GM21526 (cell line): ENCODE results near the gene RAB9B.
"Not testable (repeated sequence)": the region's sequence is repeated elsewhere in the genome, so short reads cannot be mapped to it uniquely, and the experiment has no call there.

Experiments
- ATAC-seq: cut with Tn5 transposase; IDR thresholded peaks from one replicate; pipeline ENCODE4 v1.9.1; 2021; ENCODE audit warnings: moderate library complexity; ENCODE audit not compliant: unreplicated experiment, low FRiP score

RAB9B gene, protein sequence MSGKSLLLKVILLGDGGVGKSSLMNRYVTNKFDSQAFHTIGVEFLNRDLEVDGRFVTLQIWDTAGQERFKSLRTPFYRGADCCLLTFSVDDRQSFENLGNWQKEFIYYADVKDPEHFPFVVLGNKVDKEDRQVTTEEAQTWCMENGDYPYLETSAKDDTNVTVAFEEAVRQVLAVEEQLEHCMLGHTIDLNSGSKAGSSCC

DNA sequence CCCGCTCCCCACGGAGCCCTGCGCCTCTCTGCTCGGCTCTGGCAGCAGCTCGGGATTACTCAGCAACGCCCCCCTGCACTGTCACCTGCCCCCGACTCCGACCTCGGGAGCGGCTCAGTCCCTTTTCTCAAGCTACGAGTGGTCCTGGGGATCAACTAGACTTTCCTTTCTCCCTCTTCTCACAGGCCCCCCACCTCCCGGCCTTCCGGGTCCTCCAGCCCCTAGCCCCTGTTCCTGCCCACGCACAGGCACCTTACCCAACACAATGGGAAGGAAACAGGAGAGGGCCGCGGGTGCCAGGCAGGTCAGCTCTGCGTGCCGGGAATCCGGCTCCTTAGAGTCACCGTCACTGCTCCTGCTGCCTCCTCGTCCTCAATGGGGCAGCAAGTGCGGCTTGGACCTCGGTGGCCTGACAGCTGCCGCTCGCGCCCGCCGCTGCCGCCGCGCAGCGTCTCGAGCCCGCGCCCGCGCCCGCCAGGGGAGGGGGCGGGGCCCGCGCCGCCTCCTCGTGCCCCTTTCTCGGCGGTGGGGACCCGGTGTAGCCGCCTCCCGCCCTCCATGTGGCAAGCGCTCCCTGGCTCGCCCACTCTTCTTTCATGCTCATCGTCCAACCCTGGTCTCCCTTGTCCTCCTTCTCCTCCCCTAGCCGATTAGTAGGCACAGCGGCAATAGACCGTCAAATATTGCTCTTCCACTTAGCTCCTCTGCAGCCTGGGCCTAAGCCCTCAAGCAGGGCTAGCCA lies at the start of gene RAB9B:
RAB9B (minus strand) TSS at position 455 of the 742 bp plus-strand sequence. CDS start 6,473 bp downstream, outside the sequence.
- peak; percentile 94 for ATAC-seq

DNA sequence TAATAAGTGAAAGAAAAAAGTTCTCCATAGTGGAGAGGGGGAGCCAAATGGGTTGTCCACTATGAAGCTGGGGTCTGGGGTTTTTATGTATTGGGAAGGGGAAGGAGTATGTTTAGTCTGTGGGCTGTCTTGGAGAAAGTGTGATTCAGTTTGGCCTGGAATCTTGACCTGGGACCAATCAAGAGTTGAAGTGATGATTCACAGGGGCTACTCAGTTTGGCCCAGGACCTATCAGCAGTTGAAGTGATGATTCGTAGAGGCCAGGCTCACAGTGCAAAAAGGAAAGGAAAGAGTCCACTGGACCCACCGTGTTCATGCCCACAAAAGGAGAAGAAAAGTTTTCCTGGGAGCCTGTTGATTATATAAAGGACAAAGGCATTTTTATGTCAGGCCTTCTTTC lies 47.3 kb upstream of the RAB9B start:
- no peak for ATAC-seq

DNA sequence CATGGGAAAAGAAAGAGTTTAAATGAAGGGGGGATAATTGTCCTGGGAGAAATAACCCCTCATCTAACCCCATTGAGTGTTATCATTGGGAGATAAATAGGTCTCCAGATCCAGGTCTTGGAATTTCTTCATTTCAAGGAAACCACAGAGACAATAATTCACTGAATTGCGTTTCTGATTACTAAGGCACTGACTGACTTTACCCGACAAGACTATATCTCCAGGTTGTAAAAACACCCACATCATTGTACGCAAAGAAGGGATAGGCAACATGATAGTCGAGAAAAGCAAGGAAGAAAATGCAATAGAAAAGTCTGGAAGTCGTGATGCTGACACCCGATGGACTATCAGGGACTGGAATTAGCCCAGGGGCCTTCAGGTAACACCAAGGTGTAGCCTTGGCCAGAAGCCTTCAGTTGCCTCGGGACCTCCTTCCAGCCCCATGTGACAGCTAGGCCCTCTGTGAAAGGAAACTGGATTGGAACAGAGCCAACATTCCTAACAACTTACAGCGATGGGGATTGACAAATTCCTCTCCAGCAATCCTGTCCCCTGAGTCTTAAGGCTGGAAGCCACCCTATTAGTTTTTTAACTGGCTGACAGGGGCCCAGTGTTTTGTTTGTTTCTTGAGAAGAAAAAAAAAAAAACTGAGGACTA lies 46.5 kb upstream of the RAB9B start:
- ATAC-seq, result no peak

DNA sequence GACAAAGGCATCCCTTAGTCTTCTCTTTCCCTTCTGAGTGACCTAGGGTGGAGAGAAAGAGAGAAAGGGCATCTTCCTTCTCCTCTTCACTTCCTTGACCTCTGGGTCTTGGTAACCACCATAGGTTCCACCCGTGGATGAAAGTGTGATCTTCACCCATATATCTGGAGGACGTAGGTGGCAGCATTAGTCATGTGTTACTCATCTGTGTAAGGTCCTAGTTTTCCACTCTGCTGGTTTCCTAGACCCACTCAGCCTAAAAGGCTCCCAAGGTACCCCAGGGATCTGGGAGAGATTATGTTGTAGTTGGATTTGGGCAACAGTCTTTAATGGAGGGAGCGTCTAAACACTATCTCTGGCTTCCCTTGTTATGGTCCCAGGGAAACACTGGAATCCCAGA lies 45.5 kb upstream of the RAB9B start:
- ATAC-seq, result no peak

DNA sequence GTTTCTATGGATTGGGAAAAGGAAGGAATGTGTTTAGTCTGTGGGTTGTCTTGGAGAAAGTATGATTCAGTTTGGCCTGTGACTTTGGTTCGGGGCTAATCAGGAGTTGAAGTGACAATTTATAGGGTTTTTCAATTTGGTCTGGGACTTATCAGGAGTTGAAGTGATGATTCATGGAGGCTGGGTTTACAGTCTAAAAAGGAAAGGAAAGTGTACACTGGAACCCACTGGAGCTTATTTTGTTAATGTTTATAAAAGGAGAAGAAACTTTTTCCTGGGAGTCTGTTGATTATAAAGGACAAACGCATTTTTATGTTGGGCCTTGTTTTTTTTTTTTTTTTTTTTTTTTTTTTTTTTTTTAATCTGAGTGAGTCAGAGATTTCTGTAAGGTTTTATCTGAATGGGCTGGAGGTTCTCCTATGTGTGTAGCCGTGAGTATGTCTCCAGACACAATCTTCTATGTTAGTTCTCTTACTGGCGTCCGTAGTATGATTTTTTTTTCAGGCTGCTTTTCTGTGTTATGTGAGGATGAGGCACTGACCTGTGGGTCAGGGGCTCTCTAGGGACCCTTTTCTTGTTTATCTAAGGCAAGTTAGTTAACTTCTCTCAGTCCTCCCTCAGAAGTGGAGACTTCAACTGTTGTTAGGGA lies 33.0 kb upstream of the RAB9B start:
- ATAC-seq, result no peak

DNA sequence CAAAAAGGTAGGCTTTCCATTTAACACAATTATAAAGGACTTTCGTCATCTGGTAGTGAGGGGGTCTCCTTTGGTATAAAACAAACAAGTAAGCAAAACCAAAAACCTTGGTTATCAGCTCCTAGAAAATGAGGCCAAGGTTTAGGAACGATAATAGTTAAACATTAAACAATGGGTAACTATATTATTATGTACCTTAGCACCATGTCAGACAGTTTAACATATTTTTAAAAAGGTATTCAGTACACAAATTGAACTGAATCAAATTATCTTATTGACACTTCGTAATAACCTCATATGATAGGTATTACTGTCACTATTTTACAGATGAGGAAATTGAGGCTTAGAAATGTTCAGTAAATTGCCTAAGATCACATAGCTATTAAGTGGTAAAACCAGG lies 32.1 kb upstream of the RAB9B start:
- ATAC-seq, result no peak

- ATAC-seq, result no peak
These were observed 29.1 kb upstream of the RAB9B start for GRCh38 chrX:103861200-103861599.

DNA sequence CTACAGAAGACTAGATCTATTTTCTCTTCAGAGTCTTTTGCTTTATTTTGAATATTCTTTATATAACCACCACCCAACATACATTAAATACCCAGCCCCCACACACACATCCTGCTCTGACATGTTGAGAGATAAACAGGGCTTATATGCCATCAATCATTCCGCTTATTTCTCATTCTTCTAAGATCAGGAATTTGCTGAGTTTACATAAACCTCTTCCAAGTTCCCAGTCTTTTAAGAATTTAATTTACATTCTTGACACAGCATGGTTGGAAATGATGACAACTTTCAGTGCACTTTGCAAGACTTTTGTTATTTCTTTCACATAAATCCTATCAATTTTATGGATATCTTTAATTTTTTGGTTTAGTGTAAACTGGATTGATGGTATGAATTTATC lies 17.5 kb upstream of the RAB9B start:
- no peak for ATAC-seq

GRCh38 chrX:103847174-103847870 lies 15.3 kb upstream of the RAB9B start:
- ATAC-seq, result no peak

- no peak for ATAC-seq
These were observed 14.3 kb upstream of the RAB9B start for GRCh38 chrX:103846386-103846785.

- ATAC-seq, result no peak
These were observed 13.2 kb upstream of the RAB9B start for GRCh38 chrX:103845165-103845653.

DNA sequence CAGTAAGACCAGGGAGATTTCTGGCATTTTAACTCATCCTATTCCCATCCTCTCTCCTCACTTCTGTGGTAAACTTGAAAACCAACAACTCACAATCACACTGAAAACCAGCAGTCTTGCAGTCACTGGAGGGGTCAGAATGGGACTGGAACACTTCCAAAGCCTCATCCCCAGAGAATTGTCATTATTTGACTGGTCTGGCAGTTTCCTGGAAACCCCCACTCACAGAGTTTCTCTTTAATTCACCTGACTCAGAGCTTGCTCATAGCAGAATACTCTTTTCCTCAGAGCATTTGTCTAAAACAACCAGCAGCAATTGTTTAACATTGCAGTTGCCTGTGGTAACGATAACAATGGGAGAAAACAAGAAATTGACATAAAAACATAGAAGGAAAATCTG lies 7.3 kb upstream of the RAB9B start:
- ATAC-seq, result no peak

GRCh38 chrX:103831342-103831802 lies 685 bp downstream of the RAB9B start:
- ATAC-seq, result no peak

DNA sequence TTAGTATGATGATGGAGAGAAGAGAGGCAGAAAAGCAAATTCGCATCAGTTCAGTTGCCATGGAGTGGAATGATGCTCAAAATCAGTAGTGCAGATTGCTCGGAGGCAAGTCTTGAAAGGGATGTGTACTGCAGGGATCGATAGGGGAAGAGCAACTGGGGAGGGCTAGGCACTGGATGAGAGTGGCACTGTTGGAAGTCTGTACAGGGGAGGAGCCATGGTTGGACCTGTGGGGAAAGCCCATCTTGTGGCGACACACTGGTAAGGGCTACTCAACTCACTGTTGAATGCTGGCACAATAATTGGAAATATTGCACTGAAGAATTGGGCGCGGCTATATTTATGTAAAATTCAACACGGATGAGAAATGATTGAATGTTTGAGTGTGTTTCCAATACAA lies 1.2 kb downstream of the RAB9B start:
- ATAC-seq, result no peak

- no peak for ATAC-seq
These were observed 3.5 kb downstream of the RAB9B start for GRCh38 chrX:103828529-103828928.

GRCh38 chrX:103825881-103826280 lies 6.2 kb downstream of the RAB9B start:
- ATAC-seq, result no peak

- no peak for ATAC-seq
These were observed 8.5 kb downstream of the RAB9B start for GRCh38 chrX:103823591-103823990.

DNA sequence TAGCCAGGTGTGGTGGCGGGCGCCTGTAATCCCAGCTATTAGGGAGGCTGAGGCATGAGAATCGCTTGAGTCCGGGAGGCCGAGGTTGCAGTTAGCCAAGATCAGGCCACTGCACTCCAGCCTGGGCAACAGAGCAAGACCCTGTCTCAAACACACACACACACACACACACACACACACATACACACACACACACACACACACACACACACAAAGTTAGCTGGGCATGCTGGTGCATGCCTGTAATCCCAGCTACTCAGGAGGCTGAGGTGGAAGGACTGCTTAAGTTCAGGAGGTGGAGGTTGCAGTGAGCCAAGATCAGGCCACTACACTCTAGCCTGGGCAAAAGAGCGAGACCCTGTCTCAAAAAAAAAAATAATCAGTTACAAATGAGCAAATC lies 11.3 kb downstream of the RAB9B start:
- ATAC-seq, result not testable (repeated sequence)

- ATAC-seq, result no peak
These were observed 13.0 kb downstream of the RAB9B start for GRCh38 chrX:103818842-103819619.

DNA sequence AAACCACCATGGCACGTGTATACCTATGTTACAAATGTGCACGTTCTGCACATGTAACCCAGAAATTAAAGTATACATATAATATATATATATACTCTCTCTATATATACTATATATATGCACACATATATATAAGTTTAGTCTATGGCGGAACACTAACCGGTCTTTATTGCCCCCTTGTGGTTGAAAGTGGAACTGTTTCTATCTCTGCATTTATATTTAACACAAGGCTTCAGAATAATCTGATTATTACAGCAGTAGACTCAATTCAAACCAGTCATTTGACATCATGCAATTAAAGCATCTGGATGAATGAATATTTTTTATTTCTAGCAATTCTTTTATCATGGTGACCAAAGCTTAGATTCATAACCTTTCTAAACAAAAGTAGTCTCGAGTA lies 14.6 kb downstream of the RAB9B start:
- ATAC-seq, result peak; percentile 56
